SK-N-MC (cell line): ENCODE data around the gene PNCK.

Experiments used
- DNase-seq: peaks from one replicate; pipeline ENCODE4 v3.0.0-alpha.2; 2011; ENCODE audit warnings: low read depth, low spot score
- H3K27ac ChIP-seq: fragments of 200-600 bp; sonication (generic); 2 replicates; pipeline ENCODE4 v1.5.1; 2016; ENCODE audit warnings: mixed run types
- H3K36me3 ChIP-seq: fragments of 200-600 bp; sonication (generic); 2 replicates; pipeline ENCODE4 v1.6.1; 2017; ENCODE audit warnings: antibody characterized with exemption, low read length, mixed read lengths; ENCODE audit not compliant: insufficient read depth
- H3K4me3 ChIP-seq: fragments of 200-600 bp; sonication (generic); 2 replicates; pipeline ENCODE4 v1.5.1; 2016
- H3K9ac ChIP-seq: fragments of 200-600 bp; sonication (generic); 2 replicates; pipeline ENCODE4 v1.8.0; 2017; ENCODE audit warnings: mixed run types, mixed read lengths; ENCODE audit not compliant: insufficient read length
- H3K9me3 ChIP-seq: fragments of 200-600 bp; sonication (generic); 2 replicates; pipeline ENCODE4 v1.6.1; 2017; ENCODE audit warnings: low read depth, mild to moderate bottlenecking, antibody characterized with exemption, low read length, moderate library complexity, mixed read lengths
- EZH2 ChIP-seq: fragments of 200-600 bp; sonication (generic); IDR thresholded peaks from one replicate; pipeline ENCODE4 v1.6.1; 2017; ENCODE audit warnings: antibody characterized with exemption
- FOXP2 ChIP-seq: optimal IDR thresholded peaks from 2 replicates; pipeline ENCODE3; 2011; ENCODE audit warnings: mild to moderate bottlenecking, moderate library complexity; ENCODE audit not compliant: insufficient read depth; ENCODE audit errors: extremely low read length, control extremely low read depth
- POLR2AphosphoS5 ChIP-seq: IDR thresholded peaks from 2 replicates; pipeline ENCODE4 v1.6.1; 2012; ENCODE audit warnings: mild to moderate bottlenecking, low read depth, low read length, borderline replicate concordance

PNCK gene

GRCh38 chrX:153657161-153657560 lies 16.5 kb downstream of the PNCK start:
- Histone ChIP-seq H3K9me3 (no peaks in the 10 kb centered on the region), H3K4me3 (no peak overlapping the region), H3K36me3 (no peaks in the 10 kb centered on the region), H3K27ac (no peak overlapping the region), H3K9ac (no peak overlapping the region)
- no peak for DNase-seq
- no peak for TF ChIP-seq POLR2AphosphoS5
- no peak for TF ChIP-seq FOXP2
- TF ChIP-seq EZH2 = no peak

- TF ChIP-seq EZH2 (no peak), POLR2AphosphoS5 (no peak), FOXP2 (no peak)
These were observed 20.1 kb downstream of the PNCK start for GRCh38 chrX:153653556-153653955.

DNA sequence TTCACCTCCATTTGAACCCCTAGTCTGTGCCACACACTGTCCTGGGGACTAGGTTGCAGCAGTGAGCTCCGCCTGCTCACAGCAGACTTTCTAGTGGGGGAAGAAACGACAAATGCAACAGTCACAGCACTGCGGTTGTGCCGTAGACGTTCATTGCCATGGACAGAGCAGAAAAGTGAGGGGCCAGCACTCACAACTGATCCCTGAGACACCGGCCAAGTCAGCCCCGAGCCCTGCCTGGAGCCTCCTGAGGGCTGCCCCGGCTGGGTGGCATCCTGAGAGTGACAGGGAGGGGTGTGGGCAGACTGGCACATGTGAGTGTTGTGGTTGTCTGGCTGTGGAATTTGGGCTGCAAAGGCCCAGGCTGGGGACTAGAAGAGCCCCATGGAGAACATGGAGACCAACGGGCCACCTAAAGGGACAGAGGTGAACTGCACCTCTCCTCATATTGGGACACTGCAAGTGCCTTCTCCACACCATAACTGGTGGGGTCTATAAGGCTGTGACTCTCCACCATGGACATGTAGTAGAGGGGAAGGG lies 22.0 kb downstream of the PNCK start:
- no peaks in the 10 kb centered on the region for H3K9me3 ChIP-seq
- DNase-seq = no peak
- H3K9ac ChIP-seq = no peak overlapping the region
- H3K36me3 ChIP-seq = no peaks in the 10 kb centered on the region
- no peak overlapping the region for H3K27ac ChIP-seq
- TF ChIP-seq FOXP2 (no peak), POLR2AphosphoS5 (no peak), EZH2 (no peak)
- H3K4me3 ChIP-seq = no peak overlapping the region

More at GRCh38 chrX:153653556-153653955, 20.1 kb downstream of the PNCK start:
- Histone ChIP-seq H3K27ac (no peak overlapping the region), H3K4me3 (no peak overlapping the region), H3K9me3 (no peaks in the 10 kb centered on the region), H3K9ac (no peak overlapping the region), H3K36me3 (no peaks in the 10 kb centered on the region)
- DNase-seq = no peak

- H3K4me3 ChIP-seq = no peak overlapping the region
- TF ChIP-seq EZH2 (no peak), POLR2AphosphoS5 (no peak), FOXP2 (no peak)
- H3K27ac ChIP-seq = no peak overlapping the region
- no peaks in the 10 kb centered on the region for H3K9me3 ChIP-seq
- no peak for DNase-seq
- no peaks in the 10 kb centered on the region for H3K36me3 ChIP-seq
- H3K9ac ChIP-seq = no peak overlapping the region
These were observed 22.7 kb downstream of the PNCK start for GRCh38 chrX:153650959-153651358.

DNA sequence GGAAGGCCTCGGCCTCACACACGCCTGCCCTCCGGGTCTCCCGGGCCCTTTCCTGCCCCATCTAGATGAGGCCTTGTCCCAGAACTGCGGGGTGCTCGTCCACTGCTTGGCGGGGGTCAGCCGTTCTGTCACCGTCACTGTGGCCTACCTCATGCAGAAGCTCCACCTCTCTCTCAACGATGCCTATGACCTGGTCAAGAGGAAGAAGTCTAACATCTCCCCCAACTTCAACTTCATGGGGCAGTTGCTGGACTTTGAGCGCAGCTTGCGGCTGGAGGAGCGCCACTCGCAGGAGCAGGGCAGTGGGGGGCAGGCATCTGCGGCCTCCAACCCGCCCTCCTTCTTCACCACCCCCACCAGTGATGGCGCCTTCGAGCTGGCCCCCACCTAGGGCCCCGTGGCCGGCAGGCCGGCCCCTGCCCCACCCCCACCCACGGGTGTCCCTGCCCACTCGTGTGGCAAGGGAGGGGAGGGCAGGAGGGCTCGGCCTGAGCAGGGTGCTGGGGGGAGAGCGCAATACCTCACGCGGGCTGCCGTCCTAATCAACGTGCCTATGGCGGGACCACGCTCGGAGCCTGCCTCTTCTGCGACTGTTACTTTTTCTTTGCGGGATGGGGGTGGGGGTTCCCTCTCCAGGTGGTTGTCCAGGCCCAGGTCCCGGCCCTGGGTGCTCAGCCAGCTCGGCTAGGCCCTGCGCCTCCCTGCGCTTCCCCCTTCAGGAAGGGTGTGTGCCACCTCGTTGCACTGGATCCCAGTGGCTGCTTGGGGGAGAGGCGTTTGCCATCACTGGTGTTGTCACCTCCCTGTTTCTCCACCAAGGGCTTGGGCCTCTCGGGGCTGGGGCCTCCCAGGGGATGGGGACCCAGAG lies 23.5 kb downstream of the PNCK start:
- Histone ChIP-seq H3K4me3 (no peak overlapping the region), H3K27ac (no peak overlapping the region), H3K9ac (no peak overlapping the region), H3K9me3 (no peaks in the 10 kb centered on the region), H3K36me3 (no peaks in the 10 kb centered on the region)
- no peak for DNase-seq
- TF ChIP-seq POLR2AphosphoS5 (no peak), FOXP2 (no peak), EZH2 (no peak)

- Histone ChIP-seq H3K27ac (no peak overlapping the region), H3K9ac (no peak overlapping the region), H3K4me3 (no peak overlapping the region), H3K36me3 (no peaks in the 10 kb centered on the region), H3K9me3 (no peaks in the 10 kb centered on the region)
- DNase-seq = no peak
- no peak for TF ChIP-seq POLR2AphosphoS5
- no peak for TF ChIP-seq EZH2
- no peak for TF ChIP-seq FOXP2
These were observed 24.3 kb downstream of the PNCK start for GRCh38 chrX:153649178-153649914.

- DNase-seq = no peak
- Histone ChIP-seq H3K9me3 (no peaks in the 10 kb centered on the region), H3K4me3 (no peak overlapping the region), H3K36me3 (no peaks in the 10 kb centered on the region), H3K27ac (no peak overlapping the region), H3K9ac (no peak overlapping the region)
- no peak for TF ChIP-seq POLR2AphosphoS5
These were observed 25.0 kb downstream of the PNCK start for GRCh38 chrX:153648358-153649177.
